HCT116 (cell line): ENCODE measurements around the gene FBXO17. TPM values are rescaled to one million over a fixed set of nuclear protein-coding genes. Genes with fewer than 3 reads are reported as not detected.

ENCODE experiments used
- ATAC-seq: fragments of 200-7000 bp; cut with Tn5 transposase; 2 replicates; pipeline ENCODE4 v1.9.1; 2020; ENCODE audit warnings: mild to moderate bottlenecking, moderate library complexity
- BruUV-seq: library from RNA; stranded (reverse); fragments of 400-500 nt; replicated peaks from 2 replicates; lab custom pipeline; 2021; lab: Mats Ljungman, UMichigan
- CTCF ChIA-PET: fragments of 300-600 bp; sonication (Branson Sonifier 250); formaldehyde crosslinking; loops from one replicate; lab custom pipeline; 2021; ENCODE audit warnings: antibody characterized with exemption; lab: Charles Lee
- POLR2A ChIA-PET: fragments of 300-600, 350-600 bp; sonication (Branson Sonifier 250); formaldehyde crosslinking; loops from one replicate; lab custom pipeline; 2021; ENCODE audit warnings: antibody characterized with exemption; lab: Charles Lee
- RAD21 ChIA-PET, 2 experiments: fragments of 300-600 bp; sonication (Branson Sonifier 250); formaldehyde crosslinking; loops; one replicate each; lab custom pipeline; 2023; ENCODE audit warnings: low total read pairs in 2 of 2; ENCODE audit not compliant: uncharacterized antibody in 2 of 2, unreplicated experiment in 2 of 2, low non-redundant PET in 1 of 2; lab: Charles Lee
- DNase-seq: peaks from one replicate; pipeline ENCODE4 v3.0.0-alpha.2; 2010; ENCODE audit warnings: low read depth, low spot score
- H2AFZ ChIP-seq: fragments of 200-600 bp; shearing (Covaris generic), sonication (generic); 2 replicates; pipeline ENCODE4 v1.6.1; 2017; ENCODE audit warnings: low read depth, mixed run types, mixed read lengths, antibody characterized with exemption, low read length; ENCODE audit not compliant: poor library complexity, severe bottlenecking
- H3K27ac ChIP-seq: 2 replicates; pipeline ENCODE4 v1.5.1; 2012; ENCODE audit warnings: low read depth, low read length
- H3K27me3 ChIP-seq: fragments of 200-600 bp; sonication (generic); 2 replicates; pipeline ENCODE4 v1.6.1; 2016; ENCODE audit warnings: mixed run types, low read length, mixed read lengths; ENCODE audit not compliant: insufficient read depth
- H3K36me3 ChIP-seq, 2 experiments: fragments of 200-500 bp in 1 of 2; fragments of 200-600 bp in 1 of 2; sonication (Bioruptor generic) in 1 of 2; sonication (generic) in 1 of 2; 2 replicates each; pipeline versions ENCODE4 v1.5.1 to v1.6.1; 2014 to 2016; ENCODE audit warnings: low read length in 2 of 2, inconsistent platforms in 1 of 2, mixed read lengths in 1 of 2, mixed run types in 1 of 2; ENCODE audit not compliant: insufficient read depth in 2 of 2, control insufficient read depth in 1 of 2
- H3K4me1 ChIP-seq, 2 experiments: fragments of 200-600 bp in 1 of 2; sonication (generic) in 1 of 2; 2 replicates each; pipeline versions ENCODE4 v1.5.1 to v1.6.1; 2012 to 2017; ENCODE audit warnings: low read length in 2 of 2, inconsistent platforms in 1 of 2, mild to moderate bottlenecking in 1 of 2, mixed read lengths in 1 of 2, mixed run types in 1 of 2, moderate library complexity in 1 of 2; ENCODE audit not compliant: insufficient read depth in 2 of 2, control insufficient read depth in 1 of 2
- H3K4me2 ChIP-seq: fragments of 200-600 bp; sonication (generic); 2 replicates; pipeline ENCODE4 v1.6.1; 2017; ENCODE audit warnings: mixed run types, low read length, mixed read lengths
- H3K4me3 ChIP-seq, 2 experiments: fragments of 200-600 bp in 1 of 2; sonication (generic) in 1 of 2; replicated peaks in 1 of 2; 2 replicates each; pipeline ENCODE4 v1.5.1; 2011 to 2016; ENCODE audit warnings: low read length in 2 of 2, control low read depth in 1 of 2, low read depth in 1 of 2, mild to moderate bottlenecking in 1 of 2, mixed read lengths in 1 of 2, mixed run types in 1 of 2
- H3K79me2 ChIP-seq: fragments of 200-600 bp; sonication (generic); 2 replicates; pipeline ENCODE4 v1.6.1; 2017; ENCODE audit warnings: mild to moderate bottlenecking, mixed run types, low read length, moderate library complexity, mixed read lengths; ENCODE audit not compliant: insufficient read depth
- H3K9ac ChIP-seq: fragments of 200-600 bp; sonication (generic); 2 replicates; pipeline ENCODE4 v1.6.1; 2016; ENCODE audit warnings: low read length, mixed read lengths
- H3K9me2 ChIP-seq: fragments of 200-600 bp; sonication (generic), shearing (Covaris generic); 2 replicates; pipeline ENCODE4 v1.6.1; 2017; ENCODE audit warnings: mixed run types, mild to moderate bottlenecking, moderate library complexity; ENCODE audit not compliant: insufficient read depth
- H3K9me3 ChIP-seq, 2 experiments: fragments of 200-500 bp in 1 of 2; fragments of 200-600 bp in 1 of 2; sonication (Bioruptor generic) in 1 of 2; sonication (generic) in 1 of 2; 2 replicates each; pipeline ENCODE4 v1.6.1; 2014 to 2017; ENCODE audit warnings: low read length in 2 of 2, mixed read lengths in 2 of 2, inconsistent platforms in 1 of 2, low read depth in 1 of 2, mild to moderate bottlenecking in 1 of 2, mixed run types in 1 of 2, moderate library complexity in 1 of 2; ENCODE audit not compliant: control insufficient read depth in 1 of 2, insufficient read depth in 1 of 2
- H4K20me1 ChIP-seq: fragments of 200-600 bp; sonication (generic), shearing (Covaris generic); 2 replicates; pipeline ENCODE4 v1.6.1; 2017; ENCODE audit warnings: mixed run types, mild to moderate bottlenecking, moderate library complexity; ENCODE audit not compliant: insufficient read depth
- ATF3 ChIP-seq: IDR thresholded peaks from 2 replicates; pipeline ENCODE4 v1.6.1; 2012
- CBX3 ChIP-seq: IDR thresholded peaks from 2 replicates; pipeline ENCODE4 v1.6.1; 2012; ENCODE audit warnings: low read depth
- CTCF ChIP-seq, 3 experiments: fragments of 200-600 bp in 1 of 3; sonication (generic) in 1 of 3; IDR thresholded peaks in 2 of 3; conservative IDR thresholded peaks in 1 of 3; 2 replicates each; pipeline ENCODE4 v1.5.1; 2012 to 2017; ENCODE audit warnings: low read depth in 2 of 3, low read length in 2 of 3, antibody characterized with exemption in 1 of 3, borderline replicate concordance in 1 of 3, control low read depth in 1 of 3, mild to moderate bottlenecking in 1 of 3, mixed read lengths in 1 of 3, mixed run types in 1 of 3, moderate library complexity in 1 of 3; ENCODE audit not compliant: insufficient read depth in 1 of 3
- EGR1 ChIP-seq: IDR thresholded peaks from 2 replicates; pipeline ENCODE4 v1.6.1; 2012; ENCODE audit warnings: low read depth
- ELF1 ChIP-seq: IDR thresholded peaks from 2 replicates; pipeline ENCODE4 v1.6.1; 2012; ENCODE audit warnings: low read depth, borderline replicate concordance
- EZH2phosphoT487 ChIP-seq: fragments of 200-600 bp; IDR thresholded peaks from 2 replicates; pipeline ENCODE4 v1.6.1; 2018; ENCODE audit warnings: antibody characterized with exemption, borderline replicate concordance
- JUND ChIP-seq: IDR thresholded peaks from 2 replicates; pipeline ENCODE4 v1.6.1; 2012
- POLR2A ChIP-seq: IDR thresholded peaks from 2 replicates; pipeline ENCODE4 v1.7.0; 2011; ENCODE audit warnings: borderline replicate concordance; ENCODE audit not compliant: insufficient read depth, insufficient read length; ENCODE audit errors: extremely low read depth
- POLR2AphosphoS5 ChIP-seq: IDR thresholded peaks from 2 replicates; pipeline ENCODE4 v1.6.1; 2011; ENCODE audit warnings: mild to moderate bottlenecking, low read depth, low read length, moderate library complexity
- SIN3A ChIP-seq: IDR thresholded peaks from 2 replicates; pipeline ENCODE4 v1.6.1; 2012; ENCODE audit warnings: low read depth
- TCF7L2 ChIP-seq: IDR thresholded peaks from 2 replicates; pipeline ENCODE4 v1.7.0; 2011; ENCODE audit warnings: borderline replicate concordance, inconsistent platforms; ENCODE audit not compliant: insufficient read depth, insufficient read length; ENCODE audit errors: extremely low read depth
- YY1 ChIP-seq: IDR thresholded peaks from 2 replicates; pipeline ENCODE4 v1.6.1; 2011; ENCODE audit warnings: low read length, low read depth, moderate library complexity, mild to moderate bottlenecking; ENCODE audit not compliant: insufficient replicate concordance; ENCODE audit errors: extremely low read depth
- ZBTB33 ChIP-seq: IDR thresholded peaks from 2 replicates; pipeline ENCODE4 v1.6.1; 2011; ENCODE audit warnings: mild to moderate bottlenecking, low read length, moderate library complexity; ENCODE audit not compliant: insufficient replicate concordance; ENCODE audit errors: extremely low read depth
- ZNF274 ChIP-seq: fragments of 200-500 bp; sonication (Bioruptor generic); IDR thresholded peaks from 2 replicates; pipeline ENCODE4 v1.6.1; 2014; ENCODE audit warnings: mild to moderate bottlenecking, low read depth, low read length, inconsistent platforms
- intact Hi-C: fragments of 100-400 bp; cut with micrococcal nuclease; formaldehyde crosslinking; loops from 2 replicates; pipeline ENCODE4 v1.10.0; 2022
- total RNA-seq: library from RNA; stranded (reverse); gene quantifications from one replicate; pipeline ENCODE4 v1.2.1, GENCODE V29; 2021; ENCODE audit not compliant: unreplicated experiment

The FBXO17 gene
- total RNA-seq, 1 experiment from 2014 or later: 18.5 TPM

GRCh38 chr19:38908911-38909310, 66.6 kb downstream of the FBXO17 start (continued):
- TF ChIP-seq YY1: no peak
- no peak for TF ChIP-seq POLR2AphosphoS5
- no peak for TF ChIP-seq TCF7L2
- TF ChIP-seq ZNF274: no peak
- no peak for TF ChIP-seq JUND
- TF ChIP-seq CBX3: no peak
- TF ChIP-seq ATF3: no peak

GRCh38 chr19:38907670-38908069, 67.9 kb downstream of the FBXO17 start:
- H3K4me1 ChIP-seq: no peaks in the 10 kb centered on the region
- ChIA-PET RAD21 (no interaction called here), CTCF (interaction anchor here (1.4 kb wide), 1 partner anchor 23 kb away, joined by 3 read pairs; the partner anchor contains the start of genes MRPS12 and SARS2), POLR2A (no interaction called here)
- no peak for DNase-seq
- BruUV-seq: no TSS peak
- no peak overlapping the region for H2AFZ ChIP-seq
- no peak for ATAC-seq
- no peaks in the 10 kb centered on the region for H4K20me1 ChIP-seq
- H3K27ac ChIP-seq: no peak overlapping the region
- no peak for TF ChIP-seq ELF1
- H3K9ac ChIP-seq: no peak overlapping the region
- H3K9me3 ChIP-seq: no peaks in the 10 kb centered on the region
- intact Hi-C loops: no loop called here
- H3K4me3 ChIP-seq: no peak overlapping the region
- no peaks in the 10 kb centered on the region for H3K79me2 ChIP-seq
- H3K9me2 ChIP-seq: no peaks in the 10 kb centered on the region
- no peak overlapping the region for H3K4me2 ChIP-seq
- H3K27me3 ChIP-seq: no peaks in the 10 kb centered on the region
- H3K36me3 ChIP-seq: peaks cover 0 to 16% of the 10 kb centered on the region in 2 experiments; a peak in 1 of 4 replicates

GRCh38 chr19:38907227-38907626, 68.3 kb downstream of the FBXO17 start:
- BruUV-seq: no TSS peak
- H3K9me2 ChIP-seq: no peaks in the 10 kb centered on the region
- H3K4me1 ChIP-seq: no peaks in the 10 kb centered on the region
- RAD21 ChIA-PET: no interaction called here
- H2AFZ ChIP-seq: no peak overlapping the region
- H3K27ac ChIP-seq: no peak overlapping the region
- DNase-seq (no peak), ATAC-seq (no peak)
- H3K4me3 ChIP-seq: no peak overlapping the region
- POLR2A ChIA-PET: interaction anchor here (0.6 kb wide), 1 partner anchor 10 kb away, joined by 5 read pairs; no protein-coding TSS in a partner anchor
- no peaks in the 10 kb centered on the region; the same call in 1 of the 2 replicates for H3K79me2 ChIP-seq
- no peaks in the 10 kb centered on the region for H3K27me3 ChIP-seq
- H3K4me2 ChIP-seq: no peak overlapping the region
- no peaks in the 10 kb centered on the region for H4K20me1 ChIP-seq
- CTCF ChIA-PET: no interaction called here
- H3K9ac ChIP-seq: no peak overlapping the region
- H3K9me3 ChIP-seq: no peaks in the 10 kb centered on the region
- H3K36me3 ChIP-seq: peaks cover 0 to 16% of the 10 kb centered on the region in 2 experiments; a peak in 1 of 4 replicates
- intact Hi-C loops: no loop called here
- TF ChIP-seq CTCF (IDR thresholded peaks at IDR 0.05 in 2 of 3, conservative IDR thresholded peaks at IDR 0.05 in 1 of 3; ENCODE audit: borderline replicate concordance in 1 of 3, insufficient read depth in 1 of 3, low read depth in 2 of 3, low read length in 2 of 3): no peak
- TF ChIP-seq SIN3A: no peak
- no peak for TF ChIP-seq TCF7L2
- TF ChIP-seq EZH2phosphoT487: no peak
- no peak for TF ChIP-seq ZBTB33
- no peak for TF ChIP-seq YY1
- no peak for TF ChIP-seq JUND
- TF ChIP-seq EGR1: no peak
- TF ChIP-seq POLR2A: no peak
- TF ChIP-seq POLR2AphosphoS5: no peak
